ENCODE data around the gene HSDL2.

The HSDL2 gene

DNA sequence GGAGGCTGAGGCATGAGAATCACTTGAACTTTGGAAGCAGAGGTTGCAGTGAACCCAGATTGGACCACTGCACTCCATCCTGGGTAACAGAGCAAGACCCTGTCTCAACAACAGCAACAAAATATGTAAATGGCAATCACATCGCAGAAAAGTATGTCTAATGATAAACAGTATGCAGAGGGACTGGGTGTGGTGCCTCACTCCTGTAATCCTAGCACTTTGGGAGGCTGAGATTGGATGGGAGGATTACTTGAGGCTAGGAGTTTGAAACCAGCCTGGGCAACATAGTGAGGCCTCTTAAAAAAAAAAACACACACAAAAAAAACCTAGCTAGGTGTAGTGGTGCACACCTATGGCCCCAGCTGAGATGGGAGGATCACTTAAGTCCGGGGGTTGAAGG lies 40.3 kb downstream of the HSDL2 start:
- Histone ChIP-seq H3K4me3 (ENCODE audit: low read depth, low read length, poor library complexity, severe bottlenecking) (no peak overlapping the region), H3F3A (ENCODE audit: insufficient read depth, low read length) (no peaks in the 10 kb centered on the region), H3K9me3 (ENCODE audit: low read length) (no peaks in the 10 kb centered on the region), H3K27me3 (ENCODE audit: insufficient read depth, low read length) (no peaks in the 10 kb centered on the region), H3K79me2 (ENCODE audit: insufficient read depth, low read length) (no peaks in the 10 kb centered on the region), H3K4me2 (ENCODE audit: low read length) (no peak overlapping the region), H3K4me1 (ENCODE audit: insufficient read depth, low read length, severe bottlenecking) (peaks cover 11% of the 10 kb centered on the region), H3K36me3 (ENCODE audit: insufficient read depth, low read length) (no peaks in the 10 kb centered on the region), H3K9me2 (ENCODE audit: low read depth, low read length) (no peaks in the 10 kb centered on the region), H3K9ac (ENCODE audit: low read length) (no peak overlapping the region), H4K20me1 (ENCODE audit: insufficient read depth, low read length) (no peaks in the 10 kb centered on the region), H3K27ac (ENCODE audit: low read depth, low read length, poor library complexity, severe bottlenecking) (no peak overlapping the region), H2AFZ (ENCODE audit: low read length) (no peak overlapping the region)
- TF ChIP-seq EZH2 (IDR thresholded peaks at IDR 0.05; ENCODE audit: borderline replicate concordance, low read length), result no peak
- TF ChIP-seq, protein P1, sequence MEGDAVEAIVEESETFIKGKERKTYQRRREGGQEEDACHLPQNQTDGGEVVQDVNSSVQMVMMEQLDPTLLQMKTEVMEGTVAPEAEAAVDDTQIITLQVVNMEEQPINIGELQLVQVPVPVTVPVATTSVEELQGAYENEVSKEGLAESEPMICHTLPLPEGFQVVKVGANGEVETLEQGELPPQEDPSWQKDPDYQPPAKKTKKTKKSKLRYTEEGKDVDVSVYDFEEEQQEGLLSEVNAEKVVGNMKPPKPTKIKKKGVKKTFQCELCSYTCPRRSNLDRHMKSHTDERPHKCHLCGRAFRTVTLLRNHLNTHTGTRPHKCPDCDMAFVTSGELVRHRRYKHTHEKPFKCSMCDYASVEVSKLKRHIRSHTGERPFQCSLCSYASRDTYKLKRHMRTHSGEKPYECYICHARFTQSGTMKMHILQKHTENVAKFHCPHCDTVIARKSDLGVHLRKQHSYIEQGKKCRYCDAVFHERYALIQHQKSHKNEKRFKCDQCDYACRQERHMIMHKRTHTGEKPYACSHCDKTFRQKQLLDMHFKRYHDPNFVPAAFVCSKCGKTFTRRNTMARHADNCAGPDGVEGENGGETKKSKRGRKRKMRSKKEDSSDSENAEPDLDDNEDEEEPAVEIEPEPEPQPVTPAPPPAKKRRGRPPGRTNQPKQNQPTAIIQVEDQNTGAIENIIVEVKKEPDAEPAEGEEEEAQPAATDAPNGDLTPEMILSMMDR (IDR thresholded peaks at IDR 0.05; ENCODE audit: low read length), result no peak

DNA sequence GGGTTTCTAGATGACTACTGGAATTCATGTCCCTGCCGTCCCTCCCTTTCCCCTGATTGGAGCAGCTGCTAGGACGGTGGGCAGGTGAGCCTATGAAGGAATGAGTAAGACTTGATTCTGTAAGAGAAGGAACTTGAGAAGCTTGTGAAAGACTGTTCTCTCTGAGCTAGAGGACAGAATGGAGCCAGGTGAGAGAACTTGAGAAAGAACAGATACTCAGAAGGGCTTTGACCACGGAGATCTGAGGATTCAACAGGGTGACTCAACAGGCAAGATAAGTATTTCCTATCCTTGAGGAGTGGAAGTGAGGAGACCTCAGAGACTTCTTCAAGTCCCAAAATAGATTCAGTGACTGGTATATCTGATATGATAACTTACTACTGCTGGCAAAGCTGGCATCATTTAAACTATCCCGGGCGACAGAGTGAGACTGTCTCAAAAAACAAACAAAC lies 41.9 kb downstream of the HSDL2 start:
- no peak overlapping the region for H3K4me3 ChIP-seq (ENCODE audit: low read depth, low read length, poor library complexity, severe bottlenecking)

DNA sequence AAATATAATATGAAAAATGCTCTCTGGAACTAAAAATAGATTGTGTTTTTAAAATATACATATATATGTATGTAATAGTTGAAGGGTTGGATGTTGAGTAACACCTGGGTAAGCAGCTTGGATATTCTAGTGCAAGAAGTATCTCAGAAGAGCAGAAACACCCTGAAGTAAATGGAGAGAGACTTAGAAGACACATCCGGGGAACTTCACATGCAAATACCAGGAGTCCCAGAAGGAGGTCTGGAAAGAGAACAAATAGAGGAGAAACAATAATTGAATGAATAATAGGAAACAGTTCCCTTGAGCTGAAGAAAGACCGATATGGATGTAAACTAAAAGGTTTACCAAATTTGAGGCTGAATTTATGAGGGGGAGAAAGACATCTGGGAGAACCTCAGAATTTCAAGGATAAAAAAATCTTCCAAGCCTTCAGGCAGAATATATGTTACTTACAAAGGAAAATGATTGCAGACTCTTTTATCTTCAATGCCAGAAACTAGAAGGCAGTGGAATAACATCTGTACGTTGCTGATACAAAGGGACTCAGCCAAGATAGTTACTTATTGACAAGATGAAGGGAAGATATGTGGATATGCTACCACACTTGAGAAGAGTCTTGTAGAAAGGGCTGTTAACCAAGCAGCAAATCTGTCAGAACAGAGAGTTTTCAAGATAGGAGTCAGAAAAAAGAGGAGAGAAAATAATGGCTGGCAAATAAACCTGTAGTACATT lies 42.7 kb downstream of the HSDL2 start:
- no peak overlapping the region for H3K27ac ChIP-seq (ENCODE audit: low read depth, low read length, poor library complexity, severe bottlenecking)
- H2AFZ ChIP-seq (ENCODE audit: low read length), result no peak overlapping the region
- H3K9me2 ChIP-seq (ENCODE audit: low read depth, low read length), result no peaks in the 10 kb centered on the region
- no peak overlapping the region for H3K9ac ChIP-seq (ENCODE audit: low read length)
- no peaks in the 10 kb centered on the region for H3K9me3 ChIP-seq (ENCODE audit: low read length)
- peaks cover 11% of the 10 kb centered on the region for H3K4me1 ChIP-seq (ENCODE audit: insufficient read depth, low read length, severe bottlenecking)
- H3K4me3 ChIP-seq (ENCODE audit: low read depth, low read length, poor library complexity, severe bottlenecking), result no peak overlapping the region
- H4K20me1 ChIP-seq (ENCODE audit: insufficient read depth, low read length), result no peaks in the 10 kb centered on the region
- no peaks in the 10 kb centered on the region for H3K27me3 ChIP-seq (ENCODE audit: insufficient read depth, low read length)
- H3F3A ChIP-seq (ENCODE audit: insufficient read depth, low read length), result no peaks in the 10 kb centered on the region
- no peak overlapping the region for H3K4me2 ChIP-seq (ENCODE audit: low read length)
- no peaks in the 10 kb centered on the region for H3K36me3 ChIP-seq (ENCODE audit: insufficient read depth, low read length)
- no peaks in the 10 kb centered on the region for H3K79me2 ChIP-seq (ENCODE audit: insufficient read depth, low read length)
- no peak for TF ChIP-seq EZH2 (IDR thresholded peaks at IDR 0.05; ENCODE audit: borderline replicate concordance, low read length)

More for the DNA sequence above, 41.9 kb downstream of the HSDL2 start:
- H3K9me3 ChIP-seq (ENCODE audit: low read length), result no peaks in the 10 kb centered on the region
- H3K4me2 ChIP-seq (ENCODE audit: low read length), result no peak overlapping the region
- no peak overlapping the region for H2AFZ ChIP-seq (ENCODE audit: low read length)
- H4K20me1 ChIP-seq (ENCODE audit: insufficient read depth, low read length), result no peaks in the 10 kb centered on the region
- no peaks in the 10 kb centered on the region for H3K27me3 ChIP-seq (ENCODE audit: insufficient read depth, low read length)
- no peak for TF ChIP-seq EZH2 (IDR thresholded peaks at IDR 0.05; ENCODE audit: borderline replicate concordance, low read length)
- TF ChIP-seq, protein P1 (IDR thresholded peaks at IDR 0.05; ENCODE audit: low read length), result no peak
- H3F3A ChIP-seq (ENCODE audit: insufficient read depth, low read length), result no peaks in the 10 kb centered on the region
- no peaks in the 10 kb centered on the region for H3K79me2 ChIP-seq (ENCODE audit: insufficient read depth, low read length)
- no peak overlapping the region for H3K9ac ChIP-seq (ENCODE audit: low read length)
- H3K9me2 ChIP-seq (ENCODE audit: low read depth, low read length), result no peaks in the 10 kb centered on the region
- H3K4me1 ChIP-seq (ENCODE audit: insufficient read depth, low read length, severe bottlenecking), result peaks cover 11% of the 10 kb centered on the region
- no peak overlapping the region for H3K27ac ChIP-seq (ENCODE audit: low read depth, low read length, poor library complexity, severe bottlenecking)
- H3K36me3 ChIP-seq (ENCODE audit: insufficient read depth, low read length), result no peaks in the 10 kb centered on the region
